H1 (cell line): ENCODE measurements around the gene NTN5. TPM values are rescaled to one million over a fixed set of nuclear protein-coding genes. Genes with fewer than 3 reads are reported as not detected.

ENCODE experiments used
- CTCF ChIA-PET: fragments of 300-600 bp; sonication (Branson Sonifier 250); formaldehyde crosslinking; loops from one replicate; lab custom pipeline; 2021; ENCODE audit not compliant: partially characterized antibody; lab: Charles Lee
- POLR2A ChIA-PET: fragments of 300-600 bp; sonication (Branson Sonifier 250); formaldehyde crosslinking; loops from one replicate; lab custom pipeline; 2021; ENCODE audit warnings: inconsistent platforms; ENCODE audit not compliant: partially characterized antibody; lab: Charles Lee
- DNase-seq, 2 experiments: peaks; one replicate each; pipeline versions ENCODE4 v3.0.0 to v3.0.0-alpha.2; 2010 to 2022; ENCODE audit warnings: low spot score in 2 of 2, low read depth in 1 of 2, mixed read lengths in 1 of 2
- FAIRE-seq: peaks from 2 replicates; lab custom pipeline; 2011; peaks lifted over from hg19 to GRCh38; lab: Jason Lieb, UNC
- H2AFZ ChIP-seq: 2 replicates; pipeline ENCODE4 v1.8.1; 2012; ENCODE audit warnings: low read length, inconsistent platforms
- H2AK5ac ChIP-seq: 2 replicates; pipeline ENCODE4 v1.6.1; 2013; ENCODE audit warnings: low read depth, low read length
- H2BK120ac ChIP-seq: replicated peaks from 2 replicates; pipeline ENCODE3; 2013; ENCODE audit warnings: low read depth, low read length, inconsistent platforms
- H2BK12ac ChIP-seq: 2 replicates; pipeline ENCODE4 v1.6.1; 2013; ENCODE audit warnings: low read depth, low read length
- H2BK15ac ChIP-seq: 2 replicates; pipeline ENCODE4 v1.6.1; 2013; ENCODE audit warnings: low read length
- H2BK20ac ChIP-seq: 2 replicates; pipeline ENCODE4 v1.6.1; 2013; ENCODE audit warnings: low read length
- H2BK5ac ChIP-seq: 2 replicates; pipeline ENCODE4 v1.6.1; 2013; ENCODE audit warnings: low read depth, low read length
- H3K14ac ChIP-seq: 2 replicates; pipeline ENCODE4 v1.6.1; 2013; ENCODE audit warnings: inconsistent platforms; ENCODE audit not compliant: insufficient read length
- H3K18ac ChIP-seq: 2 replicates; pipeline ENCODE4 v1.6.1; 2013; ENCODE audit warnings: low read length; ENCODE audit errors: extremely low read depth
- H3K23ac ChIP-seq: 2 replicates; pipeline ENCODE4 v1.6.1; 2013; ENCODE audit warnings: inconsistent platforms; ENCODE audit not compliant: insufficient read length
- H3K23me2 ChIP-seq: 2 replicates; pipeline ENCODE4 v1.6.1; 2013; ENCODE audit warnings: low read depth, low read length
- H3K27ac ChIP-seq: 2 replicates; pipeline ENCODE4 v1.6.1; 2011; ENCODE audit warnings: low read depth, low read length, inconsistent platforms
- H3K27me3 ChIP-seq, 4 experiments: replicated peaks in 1 of 4; 1 replicate in 1 of 4; 2 replicates in 3 of 4; pipeline versions ENCODE4 v1.6.1 to v1.8.1; 2011 to 2013; ENCODE audit warnings: low read length in 3 of 4, mild to moderate bottlenecking in 3 of 4, inconsistent platforms in 2 of 4, mixed read lengths in 2 of 4, moderate library complexity in 1 of 4; ENCODE audit not compliant: control insufficient read depth in 3 of 4, insufficient read depth in 3 of 4; ENCODE audit errors: extremely low read depth in 1 of 4
- H3K36me3 ChIP-seq, 4 experiments: 2 replicates each; pipeline versions ENCODE4 v1.6.1 to v1.8.1; 2011 to 2013; ENCODE audit warnings: mild to moderate bottlenecking in 4 of 4, low read length in 3 of 4, moderate library complexity in 2 of 4, control low read depth in 1 of 4, inconsistent platforms in 1 of 4; ENCODE audit not compliant: insufficient read depth in 4 of 4, control insufficient read depth in 2 of 4
- H3K4ac ChIP-seq: replicated peaks from 2 replicates; pipeline ENCODE3; 2013; ENCODE audit warnings: low read length, low read depth, mixed read lengths, inconsistent platforms; ENCODE audit not compliant: insufficient read length
- H3K4me1 ChIP-seq, 4 experiments: replicated peaks in 1 of 4; 1 replicate in 1 of 4; 2 replicates in 3 of 4; pipeline versions ENCODE4 v1.6.1 to v1.8.1; 2011 to 2013; ENCODE audit warnings: low read length in 3 of 4, inconsistent platforms in 2 of 4, mixed read lengths in 1 of 4; ENCODE audit not compliant: insufficient read depth in 4 of 4, control insufficient read depth in 3 of 4
- H3K4me2 ChIP-seq, 2 experiments: 2 replicates each; pipeline versions ENCODE4 v1.6.1 to v1.8.1; 2011 to 2013; ENCODE audit warnings: low read depth in 2 of 2, low read length in 2 of 2, control low read depth in 1 of 2, inconsistent platforms in 1 of 2, mild to moderate bottlenecking in 1 of 2; ENCODE audit not compliant: insufficient read depth in 1 of 2
- H3K4me3 ChIP-seq, 4 experiments: fragments of 200-600, 300-600 bp in 1 of 4; sonication (generic), shearing (Covaris generic), sonication (Bioruptor Twin) in 1 of 4; 2 replicates each; pipeline versions ENCODE4 v1.5.1 to v1.8.1; 2011 to 2016; ENCODE audit warnings: low read length in 4 of 4, low read depth in 3 of 4, control low read depth in 2 of 4, inconsistent platforms in 2 of 4, mild to moderate bottlenecking in 2 of 4, mixed read lengths in 1 of 4, moderate library complexity in 1 of 4; ENCODE audit not compliant: insufficient read depth in 2 of 4; ENCODE audit errors: extremely low read depth in 1 of 4
- H3K56ac ChIP-seq: replicated peaks from 2 replicates; pipeline ENCODE3; 2013; ENCODE audit warnings: low read depth, mild to moderate bottlenecking, mixed read lengths, low read length, inconsistent platforms; ENCODE audit not compliant: insufficient read length
- H3K79me1 ChIP-seq: 2 replicates; pipeline ENCODE4 v1.6.1; 2013; ENCODE audit warnings: low read depth, low read length, control low read depth
- H3K79me2 ChIP-seq, 2 experiments: 2 replicates each; pipeline versions ENCODE4 v1.6.1 to v1.8.1; 2012 to 2013; ENCODE audit warnings: low read length in 2 of 2, mild to moderate bottlenecking in 2 of 2, inconsistent platforms in 1 of 2; ENCODE audit not compliant: insufficient read depth in 2 of 2, control insufficient read depth in 1 of 2
- H3K9ac ChIP-seq, 4 experiments: replicated peaks in 1 of 4; 1 replicate in 1 of 4; 2 replicates in 3 of 4; pipeline versions ENCODE4 v1.6.1 to v1.8.1; 2011 to 2013; ENCODE audit warnings: low read depth in 3 of 4, low read length in 3 of 4, control low read depth in 2 of 4, mild to moderate bottlenecking in 2 of 4, moderate library complexity in 2 of 4, inconsistent platforms in 1 of 4; ENCODE audit errors: extremely low read depth in 1 of 4
- H3K9me3 ChIP-seq, 2 experiments: 2 replicates each; pipeline versions ENCODE4 v1.6.1 to v1.8.1; 2012 to 2013; ENCODE audit warnings: mild to moderate bottlenecking in 2 of 2, moderate library complexity in 2 of 2, control low read depth in 1 of 2, inconsistent platforms in 1 of 2, low read depth in 1 of 2, low read length in 1 of 2, mixed read lengths in 1 of 2; ENCODE audit not compliant: insufficient read depth in 2 of 2
- H4K20me1 ChIP-seq, 2 experiments: replicated peaks in 1 of 2; 2 replicates each; pipeline versions ENCODE3 to v1.8.1; 2011 to 2013; ENCODE audit warnings: inconsistent platforms in 2 of 2, low read length in 2 of 2, mild to moderate bottlenecking in 1 of 2; ENCODE audit not compliant: insufficient read depth in 2 of 2, control insufficient read depth in 1 of 2
- H4K5ac ChIP-seq: 2 replicates; pipeline ENCODE4 v1.6.1; 2013; ENCODE audit warnings: low read length, low read depth, mixed read lengths, inconsistent platforms; ENCODE audit not compliant: insufficient read length
- H4K8ac ChIP-seq: 2 replicates; pipeline ENCODE4 v1.8.0; 2013; ENCODE audit warnings: mild to moderate bottlenecking, moderate library complexity, low read length, inconsistent platforms; ENCODE audit not compliant: insufficient read depth; ENCODE audit errors: extremely low read depth
- H4K91ac ChIP-seq: replicated peaks from 2 replicates; pipeline ENCODE3; 2013; ENCODE audit warnings: low read length, mixed read lengths, inconsistent platforms; ENCODE audit not compliant: insufficient read length
- RXRA ChIP-seq: IDR thresholded peaks from 2 replicates; pipeline ENCODE4 v1.6.1; 2011; ENCODE audit warnings: low read depth, mild to moderate bottlenecking, low read length, moderate library complexity; ENCODE audit not compliant: insufficient read depth
- TBP ChIP-seq: IDR thresholded peaks from 2 replicates; pipeline ENCODE4 v1.6.1; 2011; ENCODE audit warnings: low read depth, low read length, improper control_type of control experiment
- WGBS, 2 experiments: shearing (Covaris generic) in 1 of 2; methylation state at CpG; one replicate each; pipeline versions ENCODE4 v1.1.6 to v1.1.7; 2013 to 2015; ENCODE audit warnings: low lambda C conversion rate in 2 of 2, mixed read lengths in 2 of 2, inconsistent platforms in 1 of 2, low coverage in 1 of 2, missing lambda C conversion rate in 1 of 2; ENCODE audit not compliant: insufficient replicate concordance in 2 of 2, insufficient coverage in 1 of 2, insufficient read length in 1 of 2; ENCODE audit errors: extremely low coverage in 1 of 2, missing lambda C conversion rate in 1 of 2; 5-methylcytosine and 5-hydroxymethylcytosine counted together
- polyA plus RNA-seq, 7 experiments: library from polyadenylated mRNA; depleted of rRNA in 3 of 7; stranded (reverse) in 5 of 7; unstranded in 2 of 7; fragments of >200 nt in 5 of 7; fragments of 200-250 nt in 2 of 7; gene quantifications; 1 replicate in 5 of 7; 2 replicates in 1 of 7; 4 replicates in 1 of 7; pipeline versions ENCODE4 v1.2.1 to v1.2.3, GENCODE V29; 2011 to 2013; ENCODE audit warnings: missing spikeins in 2 of 7, mixed read lengths in 2 of 7
- total RNA-seq: library from RNA; stranded (reverse); fragmentation: NEBNext Ultra II Directional; extraction: Animal tissue kit (Norgen Biotek cat#: 25700); gene quantifications from 2 replicates; pipeline ENCODE4 v1.2.1, GENCODE V29; 2021

NTN5 gene
- total and polyA plus RNA-seq, 2 of the 8 experiments (the other 6 are each of a cell fraction or from before 2014, with no cell fraction given): 0.47 to 0.85 TPM

DNA sequence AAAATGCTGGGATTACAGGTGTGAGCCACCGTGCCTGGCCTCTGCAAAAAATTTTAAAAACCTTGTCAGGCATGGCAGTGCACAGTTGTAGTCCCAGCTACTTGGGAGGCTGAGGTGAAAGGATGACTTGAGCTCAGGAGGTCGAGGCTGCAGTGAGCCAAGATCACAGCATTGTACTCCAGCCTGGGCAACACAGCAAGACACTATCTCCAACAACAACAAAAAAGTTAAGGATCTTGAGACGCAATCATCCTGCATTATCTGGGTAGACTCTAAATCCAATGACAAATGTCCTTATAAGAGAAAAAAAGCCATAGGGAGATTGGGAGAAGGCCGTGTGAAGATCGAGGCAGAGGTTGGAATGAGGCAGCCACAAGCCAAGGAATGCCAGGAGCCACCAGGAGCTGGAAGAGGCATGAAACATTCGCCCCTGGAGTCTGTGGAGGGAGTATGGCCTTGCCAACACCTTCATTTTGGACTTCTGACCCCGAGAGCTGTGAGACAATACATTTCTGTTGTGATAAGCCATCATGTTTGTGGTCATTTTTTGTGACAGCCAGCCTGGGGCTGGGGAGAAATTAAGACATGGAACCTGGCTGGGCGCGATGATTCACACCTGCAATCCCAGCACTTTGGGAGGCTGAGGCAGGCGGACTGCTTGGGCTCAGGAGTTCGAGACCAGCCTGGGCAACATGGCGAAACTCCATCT lies 21.7 kb downstream of the NTN5 start:
- Histone ChIP-seq H3K79me1 (no peaks in the 10 kb centered on the region), H2BK120ac (no peak overlapping the region), H2BK5ac (no peak overlapping the region), H3K4me3 (no peak overlapping the region), H4K91ac (no peak overlapping the region), H4K20me1 (no peaks in the 10 kb centered on the region), H3K18ac (no peak overlapping the region), H3K4me1 (peaks cover 0 to 2% (median 0%) of the 10 kb centered on the region in 4 experiments; a peak in 2 of 7 replicates), H3K23me2 (peaks cover 1% of the 10 kb centered on the region; the same call in 1 of the 2 replicates), H3K27me3 (no peaks in the 10 kb centered on the region), H2BK12ac (no peak overlapping the region), H4K5ac (no peak overlapping the region), H2AK5ac (no peak overlapping the region), H3K9me3 (0 out of 4 replicates have a peak, but pooled peaks cover 0 to 3% of the 10 kb centered on the region in 2 experiments), H3K9ac (no peak overlapping the region), H3K79me2 (no peaks in the 10 kb centered on the region), H2BK20ac (no peak overlapping the region), H3K36me3 (no peaks in the 10 kb centered on the region), H3K23ac (no peak overlapping the region), H3K27ac (no peak overlapping the region), H3K14ac (no peak overlapping the region), H2BK15ac (0 out of 2 replicates have a peak overlapping the region, but pooled peaks have one; percentile 53), H2AFZ (no peak overlapping the region), H4K8ac (no peak overlapping the region), H3K4ac (no peak overlapping the region), H3K4me2 (no peak overlapping the region), H3K56ac (no peak overlapping the region)
- POLR2A ChIA-PET: interaction anchor here (0.6 to 1.1 kb wide), 7 partner anchors 10 to 837 kb away, joined by 3 to 5 read pairs (median 3); no protein-coding TSS in a partner anchor
- TF ChIP-seq RXRA (no peak), TBP (no peak)
- FAIRE-seq (no peak), DNase-seq (no peak)
- WGBS, 2 experiments: 86% methylated on average over 12 of the region's 12 CpGs; no CpG with 5 or more reads in 1 of the 2 experiments
- CTCF ChIA-PET: interaction anchor here (0.7 to 1.6 kb wide), 6 partner anchors 22 to 185 kb away, joined by 3 to 5 read pairs (median 4); partner anchors contain the start of genes FUT2, HSD17B14 and NTN5
